Germinal center (tissue), 1 donor: Measurements from ENCODE around the gene GPR55.

ENCODE experiments used
- DNase-seq: peaks from one replicate; pipeline ENCODE4 v3.0.0; 2012; ENCODE audit warnings: mixed read lengths, low spot score

Gene GPR55

DNA sequence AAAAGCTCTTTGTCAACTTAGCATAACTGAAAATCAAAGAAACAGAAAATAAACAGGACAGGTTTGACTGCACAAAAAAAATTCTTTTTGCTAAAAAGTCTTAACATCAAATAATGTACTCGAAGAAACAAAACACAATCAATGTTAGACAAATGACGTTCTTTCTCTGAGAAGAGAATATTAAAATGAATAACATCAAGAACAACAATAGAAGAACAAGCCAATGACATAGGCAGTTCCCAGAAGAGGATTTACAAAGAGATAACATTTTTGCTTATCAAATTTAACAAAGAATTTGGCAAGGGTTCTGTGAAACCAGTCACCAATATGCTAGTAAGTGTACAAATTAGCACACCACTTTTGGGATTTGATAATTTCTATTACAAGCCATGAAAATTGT is 5.8 kb downstream of the GPR55 start:
- no peak for DNase-seq

DNA sequence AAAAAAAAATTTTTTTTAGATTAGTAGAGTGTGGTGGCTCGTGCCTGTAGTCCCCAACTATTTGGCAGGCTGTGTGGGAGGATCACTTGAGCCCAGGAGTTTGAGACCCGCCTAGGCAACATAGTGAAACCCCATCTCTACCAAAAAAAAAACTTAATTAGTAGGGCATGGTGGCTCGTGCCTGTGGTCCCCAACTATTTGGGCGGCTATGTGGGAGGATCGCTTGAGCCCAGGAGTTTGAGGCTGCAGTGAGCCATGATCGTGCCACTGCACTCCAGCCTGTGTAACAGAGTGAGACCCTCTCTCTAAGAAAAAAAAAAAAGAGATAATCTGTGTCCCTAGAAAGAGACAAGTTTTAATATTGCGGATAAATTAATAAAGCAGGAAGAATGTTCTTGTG is 8.8 kb downstream of the GPR55 start:
- DNase-seq = no peak

- no peak for DNase-seq
These were observed 9.7 kb downstream of the GPR55 start for GRCh38 chr2:230915319-230915718.

GRCh38 chr2:230914886-230915285 is 10.2 kb downstream of the GPR55 start:
- DNase-seq = no peak

DNA sequence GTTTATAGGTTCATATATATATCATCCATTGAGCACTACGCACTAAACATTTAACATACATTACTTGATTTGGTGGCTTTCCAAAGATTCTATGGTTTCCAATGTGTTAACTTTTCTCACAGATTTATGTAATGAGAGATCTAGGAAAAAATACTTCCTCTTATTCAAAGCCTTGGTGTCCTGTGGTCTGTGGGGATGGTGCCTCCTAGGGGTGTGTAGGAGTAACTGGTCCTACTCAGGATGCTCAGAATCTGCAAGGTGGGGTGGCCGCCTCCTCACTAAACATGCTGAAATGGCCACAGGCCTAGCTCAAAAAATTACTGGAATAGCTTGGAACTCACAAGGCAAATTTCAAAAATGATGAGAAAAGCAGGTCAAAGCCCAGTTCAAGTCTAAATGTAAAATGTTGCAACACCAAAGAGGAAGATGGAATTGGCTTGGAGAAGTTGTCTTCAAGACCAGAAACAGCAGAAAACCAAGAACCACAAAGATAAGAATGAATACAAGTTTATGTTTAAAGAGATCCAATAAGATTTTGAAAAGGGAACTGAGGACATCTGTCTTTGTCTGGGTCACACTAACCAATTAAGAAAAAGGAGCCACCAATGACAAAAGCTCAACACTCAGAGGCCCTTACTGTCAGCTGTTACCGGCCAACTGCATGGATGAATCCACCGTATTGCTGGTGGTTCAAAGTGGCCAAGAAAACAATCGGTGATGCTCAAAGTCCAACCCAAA is 11.5 kb downstream of the GPR55 start:
- peak; percentile 58 for DNase-seq

DNA sequence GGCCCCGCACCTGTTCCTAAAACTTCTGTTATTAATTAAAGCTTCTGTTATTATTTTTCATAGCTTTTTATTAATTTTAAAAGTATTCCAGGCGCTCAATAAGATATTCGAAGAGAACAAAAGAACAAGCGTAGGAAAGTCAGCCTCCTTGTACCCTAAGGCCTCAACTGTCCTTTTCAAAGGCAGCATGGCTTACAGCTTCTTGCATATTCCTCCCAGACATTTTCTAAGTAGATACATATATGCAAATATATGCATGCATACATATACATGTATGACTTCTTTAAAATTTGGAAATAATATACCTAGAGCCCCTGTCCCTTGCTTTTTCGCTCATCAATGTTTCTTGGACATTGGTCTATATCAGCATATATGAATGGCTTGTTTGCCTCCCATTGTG is 12.3 kb downstream of the GPR55 start:
- no peak for DNase-seq

DNA sequence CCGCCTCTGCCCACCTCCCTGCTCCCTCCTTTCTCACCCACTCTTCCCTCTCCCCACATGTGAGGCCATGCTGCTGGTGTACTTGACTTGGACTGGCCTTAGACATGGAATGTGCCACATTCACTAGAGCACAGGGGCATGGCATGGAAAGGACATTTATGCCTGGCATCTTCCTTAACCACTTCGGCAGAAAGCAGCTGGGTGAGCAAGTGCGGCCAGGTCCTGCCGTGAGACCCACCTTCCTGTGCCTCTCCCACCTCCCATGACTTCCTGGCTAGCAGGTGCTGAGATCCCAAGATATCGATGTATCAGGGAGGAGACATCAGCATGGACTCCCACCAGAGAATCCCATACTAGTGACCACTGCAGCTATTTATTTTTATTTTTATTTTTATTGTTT is 13.0 kb downstream of the GPR55 start:
- DNase-seq = no peak

DNA sequence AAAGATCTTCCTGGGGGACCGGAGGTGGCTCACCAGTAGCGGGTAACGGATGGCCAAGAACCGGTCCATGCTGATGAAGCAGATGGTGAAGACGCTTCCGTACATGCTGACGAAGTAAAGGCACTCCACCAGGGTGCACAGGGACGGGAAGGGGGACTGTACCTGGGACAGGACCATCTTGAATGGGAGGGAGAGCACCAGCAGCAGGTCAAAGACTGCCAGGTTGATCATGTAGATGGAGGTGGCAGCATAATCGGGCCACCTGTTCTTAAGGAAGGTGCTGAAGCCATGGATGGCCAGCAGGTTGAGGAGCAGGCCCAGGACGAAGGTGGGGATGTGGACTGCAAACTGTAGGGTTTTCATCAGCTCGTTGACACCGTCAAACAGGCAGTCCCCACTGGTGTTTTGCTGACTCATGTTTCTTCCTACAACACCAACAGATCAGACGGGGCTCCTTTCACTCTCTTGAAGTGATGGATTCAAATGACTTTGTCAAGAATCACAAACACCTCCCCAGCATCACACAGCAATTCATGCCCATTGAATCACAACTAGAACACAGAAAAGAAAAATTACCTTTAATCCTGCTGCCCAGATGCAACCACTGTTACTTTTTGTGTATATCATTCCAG is 14.4 kb downstream of the GPR55 start:
- no peak for DNase-seq

DNA sequence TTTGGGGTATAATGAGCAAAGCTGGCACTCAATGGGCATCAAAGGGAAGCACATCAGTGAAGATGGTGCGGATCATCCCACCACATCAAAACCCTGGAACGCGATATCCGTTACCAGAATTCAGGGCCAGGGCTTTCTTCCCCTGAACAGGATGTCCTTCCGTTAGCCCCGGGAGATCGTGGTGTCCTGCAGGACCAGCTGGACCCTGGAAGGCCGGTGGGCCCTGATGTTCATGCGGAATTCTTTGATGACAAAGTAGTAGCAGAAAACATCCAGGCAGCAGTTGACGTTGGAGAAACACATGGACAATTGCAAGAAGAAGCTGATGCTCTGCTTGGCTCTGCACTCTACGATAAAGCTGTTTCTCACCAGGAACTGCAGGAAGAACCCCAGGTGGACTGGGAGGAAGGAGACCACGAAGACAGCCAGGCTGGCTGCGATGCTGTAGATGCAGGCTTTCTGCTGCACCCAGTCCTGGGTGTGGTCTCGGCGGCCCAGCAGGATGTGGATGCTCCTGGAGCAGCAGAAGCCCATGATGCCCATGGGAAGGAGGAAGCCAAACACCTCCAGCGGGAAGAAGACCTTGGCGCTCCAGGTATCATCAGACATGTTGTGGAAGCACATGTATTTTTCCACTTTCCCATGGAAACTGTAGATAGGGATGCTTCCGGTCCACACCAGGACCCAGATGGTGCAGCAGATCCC is 15.0 kb downstream of the GPR55 start:
- no peak for DNase-seq

GRCh38 chr2:230908595-230909191 is 16.3 kb downstream of the GPR55 start:
- no peak for DNase-seq

DNA sequence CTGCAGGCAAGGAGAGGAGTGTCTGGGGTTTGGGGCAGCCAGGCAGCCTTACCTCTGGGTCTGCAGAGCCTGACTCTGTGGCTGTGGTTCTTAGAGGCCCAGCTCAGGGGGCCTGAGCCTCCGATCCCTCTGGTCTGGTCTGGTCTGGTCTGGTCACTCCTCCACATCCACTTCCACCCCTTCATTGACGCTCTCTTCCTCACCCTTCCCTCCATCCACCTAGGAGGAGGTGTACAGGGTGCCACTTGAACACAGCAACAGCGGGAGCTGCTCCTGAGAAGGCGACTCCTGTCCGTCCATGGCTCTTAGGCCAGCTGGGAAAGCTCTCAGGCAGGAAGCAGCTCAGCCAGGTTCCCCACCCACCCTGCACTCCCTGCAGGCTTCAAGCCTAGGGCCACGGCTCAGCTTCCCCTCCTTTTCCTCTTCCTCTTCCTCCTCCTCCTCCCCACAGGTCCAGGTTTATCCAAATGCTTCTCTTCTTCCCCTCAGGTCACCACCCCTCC is 16.9 kb downstream of the GPR55 start:
- no peak for DNase-seq

DNA sequence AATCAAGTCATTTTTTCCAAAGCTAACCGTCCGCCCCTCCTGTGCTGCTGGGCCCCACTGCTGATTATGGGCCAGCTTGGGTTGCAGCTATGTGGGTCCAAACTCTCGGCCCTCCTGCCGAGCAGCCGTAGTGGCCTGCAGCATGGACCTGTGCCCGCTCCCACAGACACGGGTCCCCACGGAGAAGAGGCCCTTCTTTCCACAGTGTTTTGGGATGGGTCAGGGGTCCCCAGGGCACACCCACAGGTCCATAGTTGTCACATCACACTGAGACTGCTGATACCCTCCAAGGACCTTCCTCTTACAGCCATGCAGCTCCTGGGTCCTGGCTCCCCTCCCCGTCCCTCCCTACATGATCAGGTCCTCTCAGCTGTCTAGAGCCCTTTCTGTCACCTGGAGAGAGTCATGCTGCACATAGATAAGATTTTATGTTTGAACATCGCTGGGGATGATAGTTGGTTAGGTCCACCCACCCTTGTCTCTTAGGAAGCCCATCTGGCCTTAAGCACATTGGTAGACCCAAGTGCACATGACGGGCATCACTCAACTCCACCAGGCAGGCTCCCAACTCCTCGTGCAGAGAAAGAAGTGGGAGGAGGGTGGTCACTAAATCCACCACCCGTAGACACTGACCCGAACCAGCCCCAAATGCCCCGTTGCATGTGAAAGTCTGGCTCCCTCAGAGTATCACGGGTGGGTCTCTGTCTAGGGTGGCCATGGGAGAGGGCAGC is 17.5 kb downstream of the GPR55 start:
- DNase-seq = no peak

DNA sequence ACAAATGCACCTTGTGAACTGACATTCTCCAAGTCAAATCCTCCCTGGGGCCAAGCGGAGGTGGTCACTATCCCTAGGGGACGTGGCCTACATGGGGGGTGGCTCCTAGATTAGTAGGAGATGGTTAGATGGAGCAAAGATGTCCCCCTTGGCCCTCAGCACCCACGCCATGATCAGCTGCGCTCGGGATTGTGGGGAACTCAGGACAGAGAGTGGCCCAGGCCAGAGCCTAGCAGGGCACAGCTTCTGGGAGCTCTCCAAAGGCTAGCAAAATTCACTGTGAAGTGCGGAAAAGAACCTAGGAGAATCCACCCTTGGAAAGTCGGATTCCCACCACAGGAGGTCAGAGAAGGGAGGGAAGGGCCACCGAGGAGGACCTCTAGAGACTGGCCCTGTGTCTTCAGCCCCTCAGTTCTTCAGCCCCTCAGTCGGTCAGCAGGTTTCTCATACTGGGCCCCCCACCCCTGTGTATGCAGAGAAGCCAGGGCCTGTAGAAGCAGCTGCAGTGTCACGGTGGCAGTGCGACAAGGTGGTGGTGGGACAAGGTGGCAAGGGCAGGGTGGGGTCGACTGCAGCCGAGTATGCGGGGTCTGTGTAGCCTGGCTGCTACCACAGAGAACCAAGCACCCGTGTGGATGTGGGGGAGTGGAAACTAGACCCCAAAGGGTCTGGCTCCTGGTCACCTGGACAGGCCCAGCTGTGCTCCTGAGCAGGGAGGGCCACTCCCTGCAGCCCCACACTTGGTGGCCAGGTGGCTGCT is 18.4 kb downstream of the GPR55 start:
- DNase-seq = no peak

DNA sequence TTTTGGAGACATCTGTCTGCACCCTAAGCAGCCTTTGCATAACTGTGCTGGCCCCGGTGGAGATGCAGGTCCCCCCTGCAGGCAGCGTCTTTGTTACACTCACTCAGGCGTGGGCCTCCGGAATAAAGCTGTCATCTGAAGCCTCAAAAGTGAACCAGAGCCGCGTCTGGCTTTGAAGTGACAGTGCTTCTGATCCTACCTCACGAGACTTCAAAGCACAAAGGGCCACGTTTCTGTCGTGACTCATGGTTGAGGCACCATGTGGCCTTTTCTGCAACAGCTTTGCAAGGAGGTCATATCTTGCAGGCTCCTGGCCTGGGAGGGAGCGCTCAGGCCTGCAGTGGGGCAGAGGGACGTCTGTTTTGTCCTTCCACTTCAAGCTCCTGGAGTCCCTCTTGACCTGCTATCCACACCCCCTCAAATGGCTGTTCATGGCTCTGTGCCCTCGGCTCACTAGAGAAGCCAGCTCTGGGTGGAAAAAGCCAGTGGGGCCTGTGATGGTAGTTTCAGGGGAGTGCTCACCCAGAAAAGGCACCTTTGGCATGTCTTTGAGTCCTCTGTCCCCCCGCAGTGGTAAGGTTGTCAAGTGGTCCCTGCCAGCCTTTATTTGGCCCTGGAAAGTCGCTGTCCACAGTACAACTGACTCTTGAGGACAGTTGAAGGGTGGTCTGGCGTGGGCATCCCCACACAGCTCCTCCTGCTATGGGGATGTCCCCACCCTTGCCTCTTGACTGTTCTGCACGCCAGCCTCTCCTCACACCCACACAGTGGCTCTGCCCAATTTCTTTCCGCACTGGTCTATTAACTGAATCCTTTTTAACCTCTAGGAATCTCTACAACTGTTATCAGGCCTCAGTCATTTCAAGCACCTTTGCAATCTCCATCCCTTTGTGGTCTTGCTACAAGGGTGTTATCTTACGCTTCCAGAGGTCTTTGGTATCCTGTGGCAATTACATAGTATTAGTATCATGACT is 19.3 kb downstream of the GPR55 start:
- no peak for DNase-seq

DNA sequence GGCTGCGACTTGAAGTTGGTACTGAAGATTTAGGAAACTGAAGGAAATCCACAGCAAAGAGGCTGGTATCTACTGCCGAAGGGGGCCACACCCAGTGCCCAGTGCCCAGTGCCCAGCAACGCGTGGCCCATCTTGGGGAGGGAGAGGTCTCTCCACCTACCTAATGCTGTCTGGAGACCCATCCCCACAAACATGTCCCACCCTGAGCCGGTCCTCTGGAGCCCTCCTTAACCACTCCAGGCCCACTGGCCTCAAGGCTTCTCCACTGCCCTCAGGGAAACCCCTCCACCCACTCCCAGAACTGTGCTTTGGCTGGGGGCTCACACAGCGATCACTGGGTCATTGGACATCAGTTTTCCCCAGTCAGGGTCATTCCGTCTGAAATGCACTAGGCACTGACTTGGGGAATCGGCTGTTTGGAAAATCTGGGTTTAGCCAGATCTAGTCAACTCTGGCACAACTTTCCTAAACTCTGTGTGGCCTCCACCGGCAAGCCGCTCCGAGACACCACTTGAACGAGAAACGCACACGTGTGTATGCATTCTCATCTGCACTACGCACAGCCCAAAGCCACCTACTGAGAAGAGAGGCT is 20.1 kb downstream of the GPR55 start:
- no peak for DNase-seq

DNA sequence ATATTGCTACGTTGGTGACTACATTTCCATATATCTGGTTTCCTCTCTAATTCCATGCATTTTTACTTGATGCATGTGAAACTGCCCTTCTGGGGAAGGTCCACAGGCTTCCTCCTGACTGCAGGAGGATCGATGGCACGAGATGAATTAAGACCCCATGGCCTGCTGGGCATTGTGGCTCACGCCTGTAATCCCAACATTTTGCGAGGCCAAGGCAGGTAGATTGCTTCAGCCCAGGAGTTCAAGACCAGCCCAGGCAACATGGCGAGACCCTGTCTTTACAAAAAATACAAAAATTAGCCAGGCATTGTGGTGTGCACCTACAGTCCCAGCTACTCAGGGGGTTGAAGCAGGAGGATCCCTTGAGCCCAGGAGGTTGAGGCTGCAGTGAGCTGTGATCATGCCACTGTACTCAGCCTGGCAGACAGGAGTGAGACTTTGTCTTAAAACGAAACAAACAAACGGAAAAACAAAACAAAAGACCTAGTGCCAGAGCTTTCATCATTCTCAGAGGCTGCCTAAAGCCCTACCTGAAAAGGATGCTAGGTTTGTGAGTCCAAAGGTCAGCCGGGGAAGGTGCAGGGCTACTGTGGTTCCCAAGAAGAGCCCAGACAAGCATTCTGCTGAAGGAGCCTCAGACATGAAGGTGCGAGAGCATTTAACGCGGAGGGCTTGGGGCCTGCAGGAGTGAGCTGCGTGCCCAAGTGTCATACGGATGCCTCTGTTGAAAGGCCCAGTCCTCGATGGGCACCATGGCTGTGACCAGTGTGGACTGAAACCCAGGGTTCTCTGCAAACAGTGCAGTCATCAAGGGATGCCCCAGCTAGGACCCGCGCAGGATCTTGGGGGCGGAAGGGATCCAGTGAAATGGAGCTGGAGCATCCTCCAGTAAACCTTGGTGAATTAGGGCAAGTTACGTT is 21.6 kb downstream of the GPR55 start:
- DNase-seq = no peak

GRCh38 chr2:230902180-230902899 is 22.7 kb downstream of the GPR55 start:
- DNase-seq = peak; percentile 76

GRCh38 chr2:230901006-230901405 is 24.0 kb downstream of the GPR55 start:
- DNase-seq = no peak
